HG02840 (cell line): ENCODE results near the gene VEGFD.

Experiments used
- ATAC-seq: cut with Tn5 transposase; IDR thresholded peaks from one replicate; pipeline ENCODE4 v1.9.1; 2021; ENCODE audit warnings: mild to moderate bottlenecking, moderate library complexity, moderate number of reproducible peaks; ENCODE audit not compliant: unreplicated experiment, low FRiP score

The VEGFD gene, protein sequence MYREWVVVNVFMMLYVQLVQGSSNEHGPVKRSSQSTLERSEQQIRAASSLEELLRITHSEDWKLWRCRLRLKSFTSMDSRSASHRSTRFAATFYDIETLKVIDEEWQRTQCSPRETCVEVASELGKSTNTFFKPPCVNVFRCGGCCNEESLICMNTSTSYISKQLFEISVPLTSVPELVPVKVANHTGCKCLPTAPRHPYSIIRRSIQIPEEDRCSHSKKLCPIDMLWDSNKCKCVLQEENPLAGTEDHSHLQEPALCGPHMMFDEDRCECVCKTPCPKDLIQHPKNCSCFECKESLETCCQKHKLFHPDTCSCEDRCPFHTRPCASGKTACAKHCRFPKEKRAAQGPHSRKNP

DNA sequence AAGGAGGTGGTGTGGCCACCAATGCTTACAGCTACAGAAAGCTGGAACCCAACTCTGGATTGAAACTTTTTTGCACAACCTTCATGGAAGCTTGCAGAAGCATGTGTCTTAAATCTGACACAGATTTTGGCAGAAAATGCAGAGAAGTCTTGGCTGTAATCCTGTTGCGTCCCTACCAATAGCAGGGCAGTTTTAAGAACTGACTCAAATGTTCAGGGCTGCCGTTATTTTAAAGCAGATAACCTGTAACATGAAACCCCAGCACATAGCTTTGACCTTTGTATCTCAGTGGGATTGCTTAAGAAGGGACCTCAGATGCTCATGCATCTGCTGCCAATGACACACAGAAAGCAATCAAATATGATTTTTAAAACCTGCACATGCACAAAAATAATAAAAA is at the start of gene VEGFD:
Gene VEGFD, minus strand, starts transcription at position 110 of the 400 bp plus-strand sequence. CDS start 467 bp downstream, outside the sequence.
- no peak for ATAC-seq

DNA sequence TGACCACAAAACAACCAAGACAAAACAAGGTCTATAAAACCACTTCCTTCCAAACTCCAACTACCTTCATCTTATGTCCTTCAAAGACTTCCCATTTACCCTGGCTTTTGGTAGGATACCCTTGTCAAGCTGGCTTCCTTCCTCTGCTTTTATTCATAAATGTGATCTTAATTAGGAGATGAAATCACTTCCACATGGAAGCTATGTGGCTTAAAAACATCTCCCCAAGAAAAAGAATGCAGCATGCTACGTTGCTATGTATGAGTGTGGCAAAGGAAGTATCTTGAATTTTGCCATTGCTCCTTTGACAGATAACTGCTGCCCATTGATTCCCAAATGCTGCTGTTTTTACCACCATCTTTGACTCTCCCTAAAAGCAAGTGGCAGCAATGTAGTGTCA is 46.4 kb upstream of the VEGFD start:
- no peak for ATAC-seq

DNA sequence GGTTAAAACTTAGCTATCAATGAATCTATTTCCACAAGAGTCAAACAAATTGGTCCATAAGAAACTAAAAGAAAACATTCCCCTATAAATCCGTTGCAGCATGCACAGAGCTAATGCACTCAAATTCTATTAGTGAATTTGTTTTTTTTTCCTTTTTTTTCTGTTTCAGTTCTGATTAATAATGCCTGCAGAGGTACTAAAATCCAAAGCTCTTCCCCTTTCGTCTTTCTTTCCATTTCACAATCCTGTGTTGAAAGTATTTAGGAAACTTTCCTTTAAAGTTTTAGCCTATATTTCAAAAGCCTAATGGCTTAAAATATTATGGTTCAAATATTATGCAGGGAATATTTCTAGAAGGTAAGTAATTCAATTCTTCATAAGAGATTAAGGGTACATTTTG is 45.9 kb upstream of the VEGFD start:
- ATAC-seq, result no peak

DNA sequence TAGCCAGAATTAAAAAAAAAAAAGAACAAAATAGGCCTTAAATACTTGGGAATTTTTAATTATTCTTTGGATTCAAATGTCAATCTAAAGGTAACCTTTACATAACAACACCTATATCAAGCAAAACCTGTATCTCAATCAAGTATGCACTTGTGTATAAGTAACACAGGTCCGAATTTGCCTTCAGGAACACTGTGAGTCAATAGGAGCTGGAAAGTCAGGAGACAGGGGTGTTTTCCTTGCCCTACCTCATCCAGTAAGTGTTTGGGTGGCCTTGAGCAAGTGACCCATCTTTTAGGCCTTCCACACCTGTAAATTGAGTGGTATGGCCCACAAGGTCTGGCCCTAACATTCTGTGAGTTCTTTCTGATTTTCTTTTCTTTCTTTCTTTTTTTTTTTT is 40.8 kb upstream of the VEGFD start:
- ATAC-seq, result no peak

DNA sequence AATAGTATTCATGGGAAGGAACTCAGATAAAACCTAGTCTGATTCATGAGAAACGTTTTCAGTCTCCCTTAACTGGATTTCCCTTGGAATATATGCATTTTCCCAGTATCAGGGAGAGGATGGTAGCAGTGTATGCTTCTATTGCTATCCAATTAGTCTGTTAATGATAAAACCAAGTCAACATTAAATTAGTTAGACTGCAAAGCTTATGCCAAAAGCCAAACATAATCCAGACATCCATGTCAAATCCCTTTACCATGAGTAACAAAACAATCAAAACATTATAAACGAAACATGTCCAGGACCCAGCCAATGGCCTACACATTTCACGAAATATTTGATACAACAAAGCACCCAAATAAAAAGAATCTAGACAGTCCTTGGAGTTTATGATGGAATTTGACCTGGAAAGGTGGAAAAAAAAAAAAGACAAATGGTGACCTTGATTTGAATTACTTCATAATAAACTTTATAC is 34.5 kb upstream of the VEGFD start:
- ATAC-seq, result no peak

DNA sequence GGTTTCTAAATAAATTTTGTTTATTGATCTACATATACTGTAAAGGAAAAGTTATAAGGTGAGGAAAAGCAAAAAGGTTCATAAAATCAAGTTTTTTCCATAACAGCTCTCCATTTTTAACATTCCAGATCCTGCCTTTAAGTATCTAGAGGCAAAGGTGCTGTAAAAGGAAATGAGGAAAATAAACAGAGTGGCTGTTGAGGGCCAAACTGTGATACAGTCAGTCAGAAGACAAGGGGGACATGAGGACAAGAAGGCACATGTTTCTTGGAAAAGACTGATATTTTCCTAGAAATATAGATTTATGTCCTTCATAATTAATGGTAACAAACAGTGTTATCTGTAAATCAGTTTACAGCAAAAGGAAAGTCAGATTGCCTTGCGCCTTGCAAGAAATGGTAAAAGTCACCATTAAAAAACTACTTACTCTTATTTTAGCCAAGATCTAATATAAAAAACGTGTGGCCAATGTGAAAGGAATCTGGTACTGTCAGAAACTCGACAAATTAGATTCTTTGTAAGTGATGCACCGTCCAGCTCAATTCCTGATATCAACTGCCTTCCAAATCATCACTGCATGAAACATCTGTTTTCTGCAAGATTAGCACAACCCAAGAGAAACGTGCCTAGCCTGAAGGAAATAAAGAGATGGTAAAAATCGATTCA is 34.0 kb upstream of the VEGFD start:
- no peak for ATAC-seq

DNA sequence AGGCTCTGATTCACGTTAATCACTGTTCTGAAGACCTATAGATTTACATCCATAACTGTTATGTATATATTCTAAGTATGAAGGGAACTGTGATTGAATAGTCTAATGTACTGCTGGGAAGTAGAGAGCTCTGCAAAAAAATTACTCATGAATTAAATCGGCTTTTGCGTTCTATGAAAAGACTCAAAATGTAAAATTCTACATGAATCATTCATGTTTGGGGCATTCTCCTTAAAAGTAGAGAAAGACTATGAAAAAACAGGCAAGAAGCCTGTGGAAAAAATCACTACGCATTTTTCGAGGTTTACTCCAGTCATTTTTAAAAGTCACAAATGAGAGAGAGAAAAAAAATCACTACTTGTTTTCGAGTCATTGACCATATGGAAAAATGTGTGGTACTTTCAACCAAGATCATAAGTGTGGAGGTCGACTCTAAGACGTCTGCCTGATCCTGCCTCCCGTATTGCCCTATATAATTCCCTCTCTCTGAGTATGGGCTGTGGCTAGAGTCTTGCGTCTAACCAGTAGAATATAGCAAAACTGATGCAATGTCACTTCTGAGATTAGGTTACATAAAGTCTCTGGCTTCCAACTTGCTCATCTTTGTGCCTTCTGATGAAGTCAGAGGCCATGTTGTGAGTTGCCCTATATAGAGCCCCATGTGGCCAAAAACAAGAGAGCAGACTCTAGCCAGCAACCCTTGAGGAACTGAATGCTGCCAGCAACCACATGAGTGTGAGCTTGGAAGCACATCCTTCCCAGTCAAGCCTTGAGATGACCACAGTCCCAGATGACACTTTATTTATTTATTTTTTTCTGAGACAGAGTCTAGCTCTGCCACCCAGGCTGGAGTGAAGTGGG is 32.1 kb upstream of the VEGFD start:
- ATAC-seq, result no peak

DNA sequence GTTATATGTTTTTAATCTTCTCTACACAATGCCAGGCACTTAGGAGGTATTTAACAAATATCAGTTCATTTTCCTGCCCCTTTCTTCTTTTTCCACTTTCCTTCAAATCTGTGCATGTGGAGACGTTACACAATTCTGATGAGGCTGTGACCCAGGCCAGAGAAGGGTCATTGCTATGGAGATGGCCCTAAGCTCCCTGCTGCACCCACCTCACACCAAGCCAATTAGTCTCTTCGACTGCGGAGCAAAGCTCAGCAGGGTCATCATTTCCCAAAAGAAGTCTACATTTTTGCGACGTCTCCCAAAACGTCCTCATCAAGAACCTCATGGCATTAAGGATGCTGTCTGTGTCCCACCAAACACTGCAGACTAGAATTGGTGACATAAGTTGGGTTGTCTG is 28.9 kb upstream of the VEGFD start:
- ATAC-seq, result no peak

DNA sequence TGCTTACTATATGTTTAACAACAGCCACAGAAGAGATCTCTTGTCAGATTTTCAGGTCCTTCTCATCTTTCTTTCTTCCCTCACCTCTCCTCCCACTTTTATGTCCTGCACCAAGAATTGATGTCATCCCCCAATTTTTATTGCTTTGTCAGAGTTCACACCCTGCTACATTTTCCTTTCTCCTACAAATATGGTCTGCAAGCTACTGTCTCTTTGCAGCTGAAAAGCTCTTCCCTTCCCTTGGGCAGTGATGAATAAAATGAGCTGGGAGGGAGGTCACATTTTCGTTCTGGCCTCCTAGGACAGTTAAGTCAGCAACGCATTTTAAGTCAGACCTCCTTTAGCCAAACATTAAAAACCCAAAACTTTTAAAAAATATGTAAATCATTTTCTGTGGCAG is 26.7 kb upstream of the VEGFD start:
- no peak for ATAC-seq

DNA sequence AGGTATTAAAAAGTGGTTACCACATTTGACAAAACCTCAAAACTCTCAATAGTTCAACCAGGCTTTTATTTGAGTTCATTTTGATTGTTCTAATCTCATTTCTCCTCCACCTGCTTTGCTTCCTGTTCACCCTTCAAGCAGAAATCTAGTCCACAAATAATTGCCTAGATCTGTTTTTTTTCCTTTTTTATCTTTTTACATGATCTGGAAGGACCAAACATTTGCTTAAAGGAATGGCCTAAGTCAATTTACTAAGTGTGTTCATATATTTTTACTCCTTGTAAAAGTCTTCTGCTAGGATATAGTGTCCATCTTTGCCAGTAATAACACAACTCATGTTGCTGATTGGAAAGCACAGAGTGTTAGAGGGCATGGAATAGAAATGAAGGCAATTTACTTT is 26.2 kb upstream of the VEGFD start:
- ATAC-seq, result no peak

DNA sequence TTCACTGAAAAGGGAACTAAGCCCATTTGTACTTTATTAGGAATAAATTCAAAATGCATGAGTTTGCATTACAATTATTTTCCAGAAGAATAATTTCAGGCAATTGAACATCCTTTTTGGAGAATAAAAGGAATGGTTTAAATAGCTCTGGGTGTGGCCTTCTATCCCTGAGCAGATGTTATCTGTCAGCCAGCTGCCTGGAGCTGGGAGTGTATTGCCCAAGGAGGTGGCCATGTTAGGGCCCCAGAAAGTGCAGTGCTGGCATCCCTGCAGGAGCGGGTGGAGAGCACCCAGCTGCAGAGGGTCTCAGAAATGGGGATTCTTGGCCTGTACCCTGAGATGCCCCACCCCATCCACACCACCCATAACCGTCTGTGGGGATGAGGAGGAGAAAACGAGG is 21.6 kb upstream of the VEGFD start:
- no peak for ATAC-seq

DNA sequence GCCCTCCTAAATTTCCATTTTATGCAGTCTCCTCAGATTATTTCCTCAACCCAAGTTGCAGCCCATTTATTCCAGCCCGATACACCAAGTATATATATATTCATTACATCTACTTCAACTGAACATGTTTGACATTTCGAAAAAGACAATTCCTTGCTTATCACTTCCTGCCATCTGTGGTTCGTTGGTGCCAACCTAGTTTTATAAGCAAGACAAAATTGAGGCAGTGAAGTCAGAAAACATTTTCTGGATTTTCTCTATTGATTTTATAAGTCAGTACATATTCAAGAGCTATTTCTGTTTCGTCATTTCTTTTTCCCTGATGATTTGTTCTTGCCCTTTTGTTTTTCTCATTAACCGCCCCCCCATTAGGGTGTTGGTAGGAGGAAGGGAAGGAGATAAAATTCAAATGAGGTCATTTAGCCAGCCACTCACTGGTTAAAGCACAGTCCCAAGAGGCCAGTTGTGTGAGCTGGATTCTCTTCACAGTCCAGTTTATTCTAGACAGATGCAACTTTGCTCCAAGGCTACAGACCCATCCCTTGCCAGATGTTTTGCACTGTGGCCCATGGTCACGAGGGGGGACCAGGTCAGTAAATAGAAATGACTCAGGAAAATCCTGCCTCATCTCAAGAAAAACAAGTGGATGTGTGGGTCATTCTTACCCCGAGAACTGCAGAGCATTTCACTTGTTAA is 20.3 kb upstream of the VEGFD start:
- no peak for ATAC-seq

DNA sequence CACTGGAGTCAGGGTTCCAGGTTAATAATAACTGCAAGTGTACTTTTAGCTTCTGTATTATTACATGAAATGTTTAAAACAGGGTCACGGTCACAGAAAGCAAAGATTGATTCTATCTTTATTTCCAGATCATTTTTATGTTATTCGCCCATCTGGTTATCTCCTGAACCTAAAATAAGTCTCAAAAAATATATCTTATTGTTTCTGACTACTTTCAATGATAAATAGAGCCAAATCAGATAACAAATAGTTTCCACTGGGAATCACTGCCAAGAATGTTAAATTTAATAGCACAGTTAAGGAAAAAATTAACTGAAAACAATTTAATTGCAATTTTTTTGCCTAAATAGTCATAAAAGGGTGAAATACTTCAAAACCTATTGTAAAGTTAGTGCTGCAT is 17.2 kb upstream of the VEGFD start:
- no peak for ATAC-seq

DNA sequence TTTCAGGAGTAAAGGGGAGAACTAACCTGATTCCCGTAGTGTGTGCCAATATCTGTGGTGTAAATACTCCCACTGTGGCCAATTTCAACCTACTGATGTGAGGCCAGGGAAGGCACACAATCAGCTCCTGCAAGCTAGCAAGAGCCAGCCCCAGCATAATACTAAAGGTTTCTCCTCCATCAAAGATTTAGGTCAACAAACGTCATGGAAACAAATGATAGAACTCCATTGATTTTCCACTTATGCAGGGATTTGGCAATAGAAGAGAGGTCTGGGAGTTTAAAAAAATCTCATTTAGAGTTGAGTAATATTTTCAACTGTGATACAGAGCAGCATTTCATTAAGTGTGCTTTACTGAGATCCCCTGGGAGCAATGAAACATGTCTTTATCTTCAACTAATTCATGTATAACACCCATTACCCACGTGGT is 15.8 kb upstream of the VEGFD start:
- ATAC-seq, result no peak

DNA sequence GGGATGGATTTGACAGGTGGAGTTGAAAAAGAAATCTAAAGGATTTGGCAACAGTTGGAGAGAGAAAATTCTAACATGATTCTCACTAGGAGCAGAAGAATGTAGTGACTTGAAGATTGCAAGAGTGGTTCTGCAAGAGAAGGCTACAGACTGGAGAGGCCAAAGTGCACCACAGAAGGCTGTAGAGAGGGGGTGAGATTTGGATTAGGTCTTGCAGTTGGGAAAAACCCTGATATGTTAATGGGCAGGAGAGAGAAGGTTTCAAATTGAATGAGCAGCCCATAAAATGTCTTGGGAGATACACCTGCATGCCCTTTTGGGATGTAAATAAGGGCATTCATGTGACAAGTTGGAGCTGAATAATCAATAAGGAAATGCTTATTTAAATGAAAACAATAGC is 14.7 kb upstream of the VEGFD start:
- ATAC-seq, result no peak

DNA sequence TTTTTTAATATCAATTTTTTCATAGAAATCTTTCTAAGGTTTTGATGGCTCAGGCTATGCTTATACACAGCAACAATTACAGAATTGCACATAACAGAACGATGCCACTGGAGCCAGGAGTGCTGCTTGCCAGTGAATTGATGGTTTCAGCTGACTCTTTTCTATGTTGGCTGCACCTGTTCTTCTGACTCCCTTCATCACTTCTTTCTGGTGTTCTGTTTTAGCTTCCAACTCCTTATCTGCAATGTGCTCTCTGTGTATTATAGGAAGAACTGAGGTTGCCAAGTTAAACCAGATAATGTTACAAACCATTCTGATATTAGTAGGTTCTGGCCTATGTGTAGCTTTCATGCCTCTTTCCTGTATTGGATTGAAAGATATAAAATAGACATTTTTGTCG is 11.6 kb upstream of the VEGFD start:
- ATAC-seq, result no peak

DNA sequence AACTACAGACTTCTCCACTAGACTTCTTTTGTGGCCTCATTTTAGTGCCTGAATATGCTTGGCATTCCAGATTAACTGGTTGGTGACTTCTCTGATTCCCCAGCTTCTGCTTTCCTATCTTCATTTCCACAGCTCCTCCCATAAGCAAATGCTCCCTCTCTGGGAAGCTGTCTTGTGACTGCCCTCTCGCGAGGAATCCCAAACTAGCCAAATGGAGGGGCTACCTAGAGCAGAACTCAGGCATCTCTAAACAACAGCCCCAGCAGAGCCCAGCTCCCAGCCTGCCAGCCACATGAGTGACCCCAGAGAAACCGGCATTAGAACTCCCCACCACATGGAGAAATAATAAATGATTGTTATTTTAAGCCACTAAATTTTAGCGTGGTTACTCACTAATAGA is 7.6 kb upstream of the VEGFD start:
- no peak for ATAC-seq

DNA sequence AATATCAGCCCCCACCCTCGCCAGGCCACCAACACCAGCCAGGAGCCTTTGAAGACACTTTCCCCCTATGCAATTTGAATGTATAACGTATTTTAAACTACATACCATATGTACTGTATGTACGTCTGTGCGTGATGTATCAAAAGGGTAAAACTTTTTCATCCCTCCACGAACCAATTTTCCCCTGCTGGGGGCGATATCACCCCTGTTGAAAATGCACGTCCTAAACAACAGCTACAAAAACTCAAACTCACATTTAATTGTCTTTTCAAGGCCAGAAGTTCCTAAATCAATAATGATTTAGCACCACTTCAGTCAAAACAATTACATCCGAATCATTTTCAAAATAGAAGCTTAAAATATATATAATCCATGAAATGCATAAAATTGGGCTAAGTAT is 1.4 kb downstream of the VEGFD start:
- no peak for ATAC-seq

DNA sequence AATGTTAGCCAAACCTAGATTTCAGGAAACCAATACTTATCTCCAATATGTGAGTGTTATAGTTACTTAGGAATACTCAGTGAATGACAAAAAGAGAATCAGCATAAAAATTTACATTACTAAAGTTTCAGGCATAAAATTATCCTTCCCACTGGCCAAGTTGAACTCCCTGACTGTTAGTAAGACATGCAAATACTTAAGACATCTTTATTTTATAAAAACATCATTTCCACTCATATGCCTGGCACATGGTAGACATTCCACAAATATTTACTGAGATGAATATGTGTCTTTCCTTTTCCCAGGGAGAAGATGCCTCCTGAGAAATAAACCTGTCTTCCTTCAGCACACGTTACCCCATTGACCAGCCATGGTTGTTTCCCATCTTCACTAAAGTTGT is 7.3 kb downstream of the VEGFD start:
- ATAC-seq, result no peak

DNA sequence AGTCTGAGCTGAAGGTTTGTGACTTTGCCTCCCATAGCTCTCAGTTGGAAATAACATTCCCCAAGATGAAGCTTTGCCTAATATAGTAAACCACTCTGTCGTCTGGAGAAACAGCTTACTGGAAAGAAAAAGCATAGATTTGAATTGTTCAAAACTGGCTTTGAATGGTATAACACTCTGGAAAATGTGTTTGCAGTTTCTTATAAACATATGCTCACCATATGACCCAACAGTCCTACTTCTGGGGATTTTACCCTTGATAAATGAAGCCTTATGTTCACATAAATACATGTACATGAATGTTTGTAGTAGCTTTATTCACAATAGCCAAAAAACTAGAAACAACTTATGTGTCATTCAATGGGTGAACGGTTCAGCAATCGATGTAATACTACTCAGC is 10.2 kb downstream of the VEGFD start:
- no peak for ATAC-seq
